HCT116 (cell line): ENCODE measurements around the gene GON4L. TPM values are rescaled to one million over a fixed set of nuclear protein-coding genes. Genes with fewer than 3 reads are reported as not detected.
"Not testable (repeated sequence)": the region's sequence is repeated elsewhere in the genome, so short reads cannot be mapped to it uniquely, and the experiment has no call there.

Source experiments
- ATAC-seq: fragments of 200-7000 bp; cut with Tn5 transposase; 2 replicates; pipeline ENCODE4 v1.9.1; 2020; ENCODE audit warnings: mild to moderate bottlenecking, moderate library complexity
- BruUV-seq: library from RNA; stranded (reverse); fragments of 400-500 nt; replicated peaks from 2 replicates; lab custom pipeline; 2021; lab: Mats Ljungman, UMichigan
- CTCF ChIA-PET: fragments of 300-600 bp; sonication (Branson Sonifier 250); formaldehyde crosslinking; loops from one replicate; lab custom pipeline; 2021; ENCODE audit warnings: antibody characterized with exemption; lab: Charles Lee
- POLR2A ChIA-PET: fragments of 300-600, 350-600 bp; sonication (Branson Sonifier 250); formaldehyde crosslinking; loops from one replicate; lab custom pipeline; 2021; ENCODE audit warnings: antibody characterized with exemption; lab: Charles Lee
- RAD21 ChIA-PET, 2 experiments: fragments of 300-600 bp; sonication (Branson Sonifier 250); formaldehyde crosslinking; loops; one replicate each; lab custom pipeline; 2023; ENCODE audit warnings: low total read pairs in 2 of 2; ENCODE audit not compliant: uncharacterized antibody in 2 of 2, unreplicated experiment in 2 of 2, low non-redundant PET in 1 of 2; lab: Charles Lee
- DNase-seq: peaks from one replicate; pipeline ENCODE4 v3.0.0-alpha.2; 2010; ENCODE audit warnings: low read depth, low spot score
- H2AFZ ChIP-seq: fragments of 200-600 bp; shearing (Covaris generic), sonication (generic); 2 replicates; pipeline ENCODE4 v1.6.1; 2017; ENCODE audit warnings: low read depth, mixed run types, mixed read lengths, antibody characterized with exemption, low read length; ENCODE audit not compliant: poor library complexity, severe bottlenecking
- H3K27ac ChIP-seq: 2 replicates; pipeline ENCODE4 v1.5.1; 2012; ENCODE audit warnings: low read depth, low read length
- H3K27me3 ChIP-seq: fragments of 200-600 bp; sonication (generic); 2 replicates; pipeline ENCODE4 v1.6.1; 2016; ENCODE audit warnings: mixed run types, low read length, mixed read lengths; ENCODE audit not compliant: insufficient read depth
- H3K36me3 ChIP-seq, 2 experiments: fragments of 200-500 bp in 1 of 2; fragments of 200-600 bp in 1 of 2; sonication (Bioruptor generic) in 1 of 2; sonication (generic) in 1 of 2; 2 replicates each; pipeline versions ENCODE4 v1.5.1 to v1.6.1; 2014 to 2016; ENCODE audit warnings: low read length in 2 of 2, inconsistent platforms in 1 of 2, mixed read lengths in 1 of 2, mixed run types in 1 of 2; ENCODE audit not compliant: insufficient read depth in 2 of 2, control insufficient read depth in 1 of 2
- H3K4me1 ChIP-seq, 2 experiments: fragments of 200-600 bp in 1 of 2; sonication (generic) in 1 of 2; 2 replicates each; pipeline versions ENCODE4 v1.5.1 to v1.6.1; 2012 to 2017; ENCODE audit warnings: low read length in 2 of 2, inconsistent platforms in 1 of 2, mild to moderate bottlenecking in 1 of 2, mixed read lengths in 1 of 2, mixed run types in 1 of 2, moderate library complexity in 1 of 2; ENCODE audit not compliant: insufficient read depth in 2 of 2, control insufficient read depth in 1 of 2
- H3K4me2 ChIP-seq: fragments of 200-600 bp; sonication (generic); 2 replicates; pipeline ENCODE4 v1.6.1; 2017; ENCODE audit warnings: mixed run types, low read length, mixed read lengths
- H3K4me3 ChIP-seq, 2 experiments: fragments of 200-600 bp in 1 of 2; sonication (generic) in 1 of 2; replicated peaks in 1 of 2; 2 replicates each; pipeline ENCODE4 v1.5.1; 2011 to 2016; ENCODE audit warnings: low read length in 2 of 2, control low read depth in 1 of 2, low read depth in 1 of 2, mild to moderate bottlenecking in 1 of 2, mixed read lengths in 1 of 2, mixed run types in 1 of 2
- H3K79me2 ChIP-seq: fragments of 200-600 bp; sonication (generic); 2 replicates; pipeline ENCODE4 v1.6.1; 2017; ENCODE audit warnings: mild to moderate bottlenecking, mixed run types, low read length, moderate library complexity, mixed read lengths; ENCODE audit not compliant: insufficient read depth
- H3K9ac ChIP-seq: fragments of 200-600 bp; sonication (generic); 2 replicates; pipeline ENCODE4 v1.6.1; 2016; ENCODE audit warnings: low read length, mixed read lengths
- H3K9me2 ChIP-seq: fragments of 200-600 bp; sonication (generic), shearing (Covaris generic); 2 replicates; pipeline ENCODE4 v1.6.1; 2017; ENCODE audit warnings: mixed run types, mild to moderate bottlenecking, moderate library complexity; ENCODE audit not compliant: insufficient read depth
- H3K9me3 ChIP-seq, 2 experiments: fragments of 200-500 bp in 1 of 2; fragments of 200-600 bp in 1 of 2; sonication (Bioruptor generic) in 1 of 2; sonication (generic) in 1 of 2; 2 replicates each; pipeline ENCODE4 v1.6.1; 2014 to 2017; ENCODE audit warnings: low read length in 2 of 2, mixed read lengths in 2 of 2, inconsistent platforms in 1 of 2, low read depth in 1 of 2, mild to moderate bottlenecking in 1 of 2, mixed run types in 1 of 2, moderate library complexity in 1 of 2; ENCODE audit not compliant: control insufficient read depth in 1 of 2, insufficient read depth in 1 of 2
- H4K20me1 ChIP-seq: fragments of 200-600 bp; sonication (generic), shearing (Covaris generic); 2 replicates; pipeline ENCODE4 v1.6.1; 2017; ENCODE audit warnings: mixed run types, mild to moderate bottlenecking, moderate library complexity; ENCODE audit not compliant: insufficient read depth
- CTCF ChIP-seq, 3 experiments: fragments of 200-600 bp in 1 of 3; sonication (generic) in 1 of 3; IDR thresholded peaks in 2 of 3; conservative IDR thresholded peaks in 1 of 3; 2 replicates each; pipeline ENCODE4 v1.5.1; 2012 to 2017; ENCODE audit warnings: low read depth in 2 of 3, low read length in 2 of 3, antibody characterized with exemption in 1 of 3, borderline replicate concordance in 1 of 3, control low read depth in 1 of 3, mild to moderate bottlenecking in 1 of 3, mixed read lengths in 1 of 3, mixed run types in 1 of 3, moderate library complexity in 1 of 3; ENCODE audit not compliant: insufficient read depth in 1 of 3
- RAD21 ChIP-seq: IDR thresholded peaks from 2 replicates; pipeline ENCODE4 v1.6.1; 2012; ENCODE audit warnings: low read depth, mild to moderate bottlenecking
- intact Hi-C: fragments of 100-400 bp; cut with micrococcal nuclease; formaldehyde crosslinking; loops from 2 replicates; pipeline ENCODE4 v1.10.0; 2022
- total RNA-seq: library from RNA; stranded (reverse); gene quantifications from one replicate; pipeline ENCODE4 v1.2.1, GENCODE V29; 2021; ENCODE audit not compliant: unreplicated experiment

The GON4L gene
- total RNA-seq, 1 experiment from 2014 or later = 40.8 TPM

GRCh38 chr1:155712636-155713035 is 144.4 kb downstream of the GON4L start:
- Histone ChIP-seq H3K79me2 (peaks cover 71% of the 10 kb centered on the region), H3K36me3 (peaks cover 10 to 28% of the 10 kb centered on the region in 2 experiments)
- TF ChIP-seq CTCF (IDR thresholded peaks at IDR 0.05 in 2 of 3, conservative IDR thresholded peaks at IDR 0.05 in 1 of 3; ENCODE audit: borderline replicate concordance in 1 of 3, insufficient read depth in 1 of 3, low read depth in 2 of 3, low read length in 2 of 3) = peak in 2 of 3 experiments; percentile 31 to 33; a peak in 2 of 6 replicates
- peak; percentile 49 for TF ChIP-seq RAD21
- H3K27me3 ChIP-seq, H4K20me1 ChIP-seq, H2AFZ ChIP-seq, RAD21 ChIA-PET, BruUV-seq, intact Hi-C loops, H3K4me2 ChIP-seq, H3K27ac ChIP-seq, POLR2A ChIA-PET, ATAC-seq, H3K9me3 ChIP-seq, DNase-seq, CTCF ChIA-PET, H3K9me2 ChIP-seq, H3K9ac ChIP-seq, H3K4me3 ChIP-seq, H3K4me1 ChIP-seq: not testable (repeated sequence)

- H4K20me1 ChIP-seq, RAD21 ChIA-PET, POLR2A ChIA-PET, BruUV-seq, H3K4me3 ChIP-seq, H3K27ac ChIP-seq, CTCF ChIA-PET, H3K27me3 ChIP-seq, intact Hi-C loops, H3K4me2 ChIP-seq, H3K9ac ChIP-seq, H2AFZ ChIP-seq, H3K9me3 ChIP-seq, H3K9me2 ChIP-seq, DNase-seq, H3K4me1 ChIP-seq, ATAC-seq: not testable (repeated sequence)
- peaks cover 70% of the 10 kb centered on the region for H3K79me2 ChIP-seq
- H3K36me3 ChIP-seq = peaks cover 10 to 21% of the 10 kb centered on the region in 2 experiments
Measured at GRCh38 chr1:155711457-155711856, 145.6 kb downstream of the GON4L start.
